Measurements from ENCODE around the gene SOX6. TPM values are rescaled to one million over a fixed set of nuclear protein-coding genes. Genes with fewer than 3 reads are reported as not detected.
"Not testable (repeated sequence)": the region's sequence is repeated elsewhere in the genome, so short reads cannot be mapped to it uniquely, and the experiment has no call there.

SOX6 gene
- 4.5 TPM for total RNA-seq
- long read RNA-seq, partial matches to known transcripts = 0 of 3 reads
- long read RNA-seq, other reads (novel, unspliced or antisense) = 3 of 3 reads

DNA sequence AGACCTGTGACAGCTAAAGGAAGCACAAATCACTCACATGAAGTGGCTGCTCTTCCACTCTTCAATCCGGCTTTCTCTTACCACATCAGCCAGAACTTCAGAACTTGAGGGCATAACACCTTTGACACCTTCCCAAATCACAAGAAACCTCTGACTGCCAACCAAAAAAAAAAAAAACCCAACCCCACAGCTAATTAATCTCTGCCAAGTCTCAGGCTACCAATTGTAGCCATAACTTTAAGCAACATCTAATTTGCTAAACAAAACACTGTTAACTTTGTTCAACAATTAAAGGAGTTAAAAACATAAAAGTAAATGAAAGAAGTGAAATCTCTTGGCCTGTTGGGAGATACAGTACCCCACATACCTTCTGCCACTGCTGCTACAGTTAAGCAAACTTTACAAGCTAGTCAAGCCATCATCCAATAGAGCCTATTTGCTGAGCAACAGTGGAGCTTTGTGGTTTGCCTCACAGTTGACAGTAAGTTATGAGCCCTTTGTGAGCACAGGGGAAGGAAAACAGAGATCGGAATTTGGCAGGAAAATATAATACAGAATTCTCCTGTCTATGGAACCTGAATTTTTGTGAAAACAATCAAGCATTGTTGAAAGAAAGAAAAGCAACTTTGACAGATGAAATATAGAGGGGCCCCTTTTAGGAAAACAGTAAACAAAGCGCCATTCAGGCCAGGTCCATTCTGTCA lies at the start of gene SOX6:
Gene SOX6, minus strand, starts transcription at position 490 of the 704 bp plus-strand sequence. CDS start 15,298 bp downstream, outside the sequence.
- no peak for DNase-seq (ENCODE audit: low spot score)

DNA sequence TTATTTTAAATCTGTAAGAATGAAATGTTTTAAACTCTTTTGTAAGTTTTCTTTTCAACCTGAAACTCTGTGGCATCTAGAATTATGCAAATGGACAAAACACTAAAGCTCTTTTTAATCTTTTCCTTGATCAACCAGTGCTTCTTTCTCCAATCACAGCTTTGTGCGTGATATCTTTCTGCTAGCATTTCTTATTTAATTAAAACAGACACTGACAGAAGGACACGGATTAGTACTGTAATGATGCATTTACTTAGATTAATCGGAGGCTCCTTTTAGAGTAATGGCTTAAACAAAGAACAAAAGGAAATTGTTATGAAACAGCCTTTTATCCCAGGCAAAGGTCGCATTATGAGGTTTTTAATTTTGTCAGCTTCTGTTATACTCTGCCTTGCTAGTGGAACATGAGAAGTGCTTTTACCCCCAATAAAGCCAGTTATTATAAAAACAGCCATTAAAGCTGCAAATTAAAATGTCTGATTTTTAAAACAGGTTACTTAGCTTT lies 48.5 kb upstream of the SOX6 start:
- DNase-seq (ENCODE audit: low spot score) = no peak

DNA sequence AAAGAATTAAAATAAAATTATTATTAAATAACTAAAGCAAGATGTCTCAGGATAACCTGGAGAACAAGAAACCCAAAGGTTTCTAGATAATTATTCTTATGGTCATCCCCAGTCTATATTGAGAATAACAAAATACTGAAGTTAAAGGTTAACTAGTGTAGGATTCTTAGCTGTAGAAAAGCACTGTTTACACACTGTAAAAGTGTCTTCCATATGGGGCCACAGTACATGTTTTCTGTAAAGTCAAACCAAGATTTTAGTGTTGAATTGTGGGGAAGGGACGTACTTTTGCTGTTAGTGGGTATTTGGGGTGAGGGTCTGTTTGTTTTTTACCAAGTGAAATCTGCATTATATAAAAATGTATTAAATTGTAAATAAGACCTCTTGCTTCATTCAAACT lies 47.5 kb upstream of the SOX6 start:
- no peak for DNase-seq (ENCODE audit: low spot score)

GRCh38 chr11:16403448-16403803 lies 47.1 kb upstream of the SOX6 start:
- DNase-seq (ENCODE audit: low spot score) = no peak

- no peak for DNase-seq (ENCODE audit: low spot score)
These were observed 46.5 kb upstream of the SOX6 start for GRCh38 chr11:16402654-16403447.

GRCh38 chr11:16397390-16397789 lies 41.0 kb upstream of the SOX6 start:
- no peak for DNase-seq (ENCODE audit: low spot score)

DNA sequence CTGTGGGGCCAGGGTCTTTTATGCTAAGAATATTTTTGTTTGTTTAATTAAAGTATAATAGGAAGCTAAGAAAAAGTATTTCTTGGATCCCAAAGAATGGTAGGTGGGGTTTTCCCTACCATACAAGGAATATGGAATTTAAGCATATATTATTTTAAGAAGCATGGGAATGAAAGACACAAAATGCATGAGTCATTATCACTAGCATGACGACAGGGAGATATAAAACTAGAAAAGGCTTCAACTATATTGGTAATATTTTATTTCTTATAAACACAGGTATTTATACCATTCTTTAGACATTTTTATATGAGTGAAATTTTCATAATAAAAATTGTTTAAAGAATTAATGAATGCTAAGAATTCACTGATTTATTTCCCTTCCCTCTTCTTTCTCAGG lies 39.3 kb upstream of the SOX6 start:
- no peak for DNase-seq (ENCODE audit: low spot score)

- DNase-seq (ENCODE audit: low spot score) = no peak
These were observed 38.6 kb upstream of the SOX6 start for GRCh38 chr11:16394947-16395346.

DNA sequence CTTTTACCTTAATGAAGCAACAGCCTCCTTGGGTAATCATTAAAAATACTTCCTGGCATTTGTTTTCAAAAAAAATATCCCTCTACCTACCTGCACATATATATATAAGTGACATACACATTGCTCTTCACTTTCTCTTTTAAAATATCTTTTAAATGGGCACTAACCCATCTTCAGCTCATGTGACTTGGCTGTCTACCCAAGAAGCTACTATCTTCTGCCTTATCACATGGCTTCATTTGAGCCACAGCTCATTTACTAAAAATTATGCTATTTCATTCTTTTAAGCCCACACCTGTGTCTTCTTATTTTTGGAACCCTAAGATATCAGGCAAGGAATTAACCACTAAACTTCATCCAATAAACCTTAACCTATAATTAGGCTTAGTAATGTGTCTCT lies 37.0 kb upstream of the SOX6 start:
- no peak for DNase-seq (ENCODE audit: low spot score)

GRCh38 chr11:16392616-16393015 lies 36.3 kb upstream of the SOX6 start:
- DNase-seq (ENCODE audit: low spot score) = no peak

DNA sequence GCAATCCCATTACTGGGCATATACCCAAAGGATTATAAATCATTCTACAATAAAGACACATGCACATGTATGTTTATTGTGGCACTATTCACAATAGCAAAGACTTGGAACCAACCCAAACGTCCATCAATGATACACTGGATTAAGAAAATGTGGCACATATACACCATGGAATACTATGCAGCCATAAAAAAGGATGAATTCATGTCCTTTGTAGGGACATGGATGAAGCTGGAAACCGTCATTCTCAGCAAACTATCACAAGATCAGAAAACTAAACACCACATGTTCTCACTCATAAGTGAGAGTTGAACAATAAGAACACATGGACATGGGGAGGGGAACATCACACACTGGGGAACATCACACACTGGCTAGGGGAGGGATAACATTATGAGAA lies 34.5 kb upstream of the SOX6 start:
- not testable (repeated sequence) for DNase-seq (ENCODE audit: low spot score)

- DNase-seq (ENCODE audit: low spot score) = no peak
These were observed 28.8 kb upstream of the SOX6 start for GRCh38 chr11:16385099-16385498.

DNA sequence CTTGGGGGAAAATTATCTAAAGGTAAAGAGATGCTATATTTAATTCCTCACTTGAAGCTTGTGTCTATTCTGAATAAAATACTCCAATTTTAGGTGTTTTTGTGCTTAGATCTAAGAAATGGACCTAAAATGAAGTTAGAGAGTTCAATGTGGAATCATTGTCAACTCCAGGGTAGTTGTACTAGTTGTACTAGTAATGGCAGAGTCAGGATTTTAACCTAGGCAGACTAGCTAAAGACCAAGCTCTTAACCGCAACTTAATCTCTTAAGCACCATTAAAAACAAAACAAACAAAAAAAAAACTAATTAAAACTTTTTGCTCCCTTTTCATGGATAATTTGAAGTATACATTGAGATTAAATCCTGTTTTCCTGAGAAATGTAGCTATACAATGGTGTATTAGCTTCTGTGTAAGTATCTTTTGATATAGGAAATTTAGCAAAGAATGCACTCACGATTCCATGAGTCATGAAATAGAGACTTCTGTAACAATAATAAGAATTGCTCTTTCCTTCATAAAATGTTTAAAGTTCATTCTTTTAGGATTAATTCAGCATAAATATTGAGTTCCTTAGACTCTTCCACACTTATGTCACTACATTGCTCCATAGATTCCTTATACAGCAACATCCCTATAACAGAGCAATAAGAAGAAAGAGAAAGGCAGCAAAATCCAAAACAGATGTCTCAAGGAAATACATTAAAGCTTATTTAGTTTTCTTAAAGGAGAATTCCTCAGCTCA lies 26.5 kb upstream of the SOX6 start:
- no peak for DNase-seq (ENCODE audit: low spot score)

DNA sequence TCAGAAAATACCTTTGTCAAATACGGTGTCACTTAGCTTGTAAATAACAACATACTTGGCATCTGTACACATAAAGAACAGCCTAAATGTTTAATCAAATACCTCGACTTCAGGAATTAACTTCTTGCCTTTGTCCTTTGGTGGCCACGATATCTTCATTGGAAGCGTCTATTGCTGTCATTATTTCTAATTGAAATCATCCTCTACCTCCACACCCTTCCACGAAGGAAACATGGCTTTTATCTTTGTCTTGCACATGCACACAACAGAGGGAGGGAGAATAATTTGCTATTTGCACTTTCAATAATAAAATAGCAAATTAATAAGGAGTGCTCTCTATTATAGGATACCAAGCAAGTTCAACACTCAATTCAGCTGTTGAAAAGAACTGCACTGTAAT lies 25.8 kb upstream of the SOX6 start:
- no peak for DNase-seq (ENCODE audit: low spot score)

GRCh38 chr11:16380941-16381568 lies 24.7 kb upstream of the SOX6 start:
- no peak for DNase-seq (ENCODE audit: low spot score)

DNA sequence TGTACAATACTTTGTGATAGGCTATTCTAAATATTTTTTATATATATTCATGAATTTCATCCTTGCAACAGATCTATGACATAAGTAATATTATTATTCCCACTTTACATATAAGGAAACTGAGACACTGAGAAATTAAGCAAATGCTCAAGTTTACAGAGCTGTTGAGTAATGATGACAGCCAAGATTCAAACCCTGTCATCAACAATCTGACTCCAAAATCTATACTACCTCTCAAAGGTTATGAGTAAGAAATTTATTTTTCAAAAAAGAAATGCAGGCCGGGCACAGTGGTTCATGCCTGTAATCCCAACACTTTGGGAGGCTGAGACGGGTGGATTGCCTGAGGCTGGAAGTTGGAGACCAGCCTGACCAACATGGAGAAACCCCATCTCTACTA lies 22.6 kb upstream of the SOX6 start:
- DNase-seq (ENCODE audit: low spot score) = no peak

- DNase-seq (ENCODE audit: low spot score) = no peak
These were observed 21.4 kb upstream of the SOX6 start for GRCh38 chr11:16377746-16378145.

DNA sequence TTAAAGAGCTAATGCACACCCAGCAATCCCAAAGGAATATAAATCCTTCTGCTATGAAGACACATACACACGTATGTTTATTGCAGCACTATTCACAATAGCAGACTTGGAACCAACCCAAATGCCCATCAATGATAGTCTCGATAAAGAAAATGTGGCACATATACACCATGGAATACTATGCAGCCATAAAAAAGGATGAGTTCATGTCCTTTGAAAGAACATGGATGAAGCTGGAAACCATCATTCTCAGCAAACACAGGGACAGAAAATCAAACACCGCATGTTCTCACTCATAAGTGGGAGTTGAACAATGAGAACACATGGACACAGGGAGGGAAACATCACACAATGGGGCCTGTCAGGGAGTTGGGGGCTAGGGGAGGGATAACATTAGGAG lies 19.3 kb upstream of the SOX6 start:
- DNase-seq (ENCODE audit: low spot score) = not testable (repeated sequence)

- DNase-seq (ENCODE audit: low spot score) = no peak
These were observed 17.4 kb upstream of the SOX6 start for GRCh38 chr11:16373768-16374167.

DNA sequence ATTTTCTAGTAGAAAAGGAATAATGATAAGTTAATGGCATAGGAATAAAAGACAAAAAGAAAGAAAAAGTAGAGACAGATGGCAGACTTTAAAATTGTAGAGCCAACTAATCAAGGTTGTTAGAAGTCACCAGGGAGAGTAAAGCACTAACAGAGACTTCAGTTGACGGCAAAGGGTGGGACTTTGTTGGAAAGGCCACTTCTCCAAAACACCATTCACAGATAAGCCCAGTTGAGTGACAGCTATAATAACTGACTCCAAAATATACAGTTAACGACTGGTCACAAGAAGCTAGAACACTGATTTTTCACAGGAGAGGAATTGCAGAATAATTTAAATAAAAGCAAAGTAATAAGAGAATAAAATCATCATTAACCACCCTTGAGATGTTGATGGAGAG lies 16.0 kb upstream of the SOX6 start:
- no peak for DNase-seq (ENCODE audit: low spot score)

- DNase-seq (ENCODE audit: low spot score) = no peak
These were observed 10.9 kb upstream of the SOX6 start for GRCh38 chr11:16367252-16367651.

Measured in mesenteric fat pad (tissue), 1 donor.